HG03066 (cell line): ENCODE results near the gene ATP2B2.

Source experiments
- ATAC-seq: cut with Tn5 transposase; IDR thresholded peaks from one replicate; pipeline ENCODE4 v1.9.1; 2021; ENCODE audit warnings: low read depth; ENCODE audit not compliant: unreplicated experiment

The ATP2B2 gene

DNA sequence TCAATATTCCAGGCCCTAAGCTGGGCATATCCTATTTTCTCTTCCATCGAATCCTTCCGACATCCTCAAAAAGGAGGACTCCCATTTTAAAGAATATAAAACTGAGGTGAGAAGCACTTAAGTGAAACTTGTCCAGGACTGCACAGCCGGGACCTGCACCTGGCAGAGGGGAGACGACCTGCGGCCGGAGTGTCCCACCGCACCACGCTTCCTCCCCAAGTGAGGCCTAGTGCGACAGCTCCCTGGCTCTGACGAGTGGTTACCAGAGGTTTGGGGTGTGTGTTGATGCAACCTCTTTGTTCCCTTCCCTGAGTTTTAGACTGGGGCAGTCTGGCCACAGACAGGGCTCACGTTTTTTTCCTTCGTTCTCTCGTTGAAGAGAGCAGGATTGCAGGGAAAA is 24.9 kb upstream of the ATP2B2 start:
- no peak for ATAC-seq

DNA sequence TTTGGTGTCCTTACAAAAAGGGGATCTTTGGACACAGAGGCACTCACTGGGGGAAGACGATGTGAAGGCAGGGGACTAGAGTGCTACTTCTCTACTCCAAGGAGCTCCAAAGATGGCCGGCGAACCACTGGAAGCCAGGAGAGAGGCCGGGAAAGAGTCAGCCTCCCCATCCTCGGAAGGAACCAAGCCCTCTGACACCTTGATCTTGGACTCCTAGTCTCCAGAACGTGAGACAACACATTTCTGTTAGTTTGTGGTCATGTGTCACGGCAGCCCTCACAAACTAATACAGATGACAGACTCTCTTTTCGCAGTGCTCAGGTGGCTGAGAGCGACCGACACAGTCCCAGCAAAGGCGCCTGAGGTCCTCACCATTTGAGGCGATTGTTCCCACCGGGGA is 24.4 kb upstream of the ATP2B2 start:
- ATAC-seq = no peak

DNA sequence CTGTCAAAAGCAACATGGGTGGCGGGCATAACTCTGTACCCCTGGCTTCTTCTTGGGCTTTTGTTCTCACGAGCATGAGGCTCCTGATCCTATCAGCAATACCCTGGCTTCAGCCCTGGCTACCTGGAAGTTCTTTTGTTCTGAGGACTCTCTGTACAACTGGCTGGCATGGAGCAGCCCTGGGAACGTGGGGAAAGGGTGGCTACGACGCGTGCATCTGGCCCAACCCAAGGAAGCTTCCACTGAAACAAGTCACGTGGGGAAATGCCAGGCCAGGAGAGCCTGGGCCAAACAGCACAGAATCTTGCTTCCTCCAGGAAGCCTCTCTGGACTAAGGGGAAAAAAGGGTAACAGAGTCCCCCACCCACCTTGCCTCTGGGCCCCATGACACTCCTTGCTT is 22.7 kb upstream of the ATP2B2 start:
- no peak for ATAC-seq

DNA sequence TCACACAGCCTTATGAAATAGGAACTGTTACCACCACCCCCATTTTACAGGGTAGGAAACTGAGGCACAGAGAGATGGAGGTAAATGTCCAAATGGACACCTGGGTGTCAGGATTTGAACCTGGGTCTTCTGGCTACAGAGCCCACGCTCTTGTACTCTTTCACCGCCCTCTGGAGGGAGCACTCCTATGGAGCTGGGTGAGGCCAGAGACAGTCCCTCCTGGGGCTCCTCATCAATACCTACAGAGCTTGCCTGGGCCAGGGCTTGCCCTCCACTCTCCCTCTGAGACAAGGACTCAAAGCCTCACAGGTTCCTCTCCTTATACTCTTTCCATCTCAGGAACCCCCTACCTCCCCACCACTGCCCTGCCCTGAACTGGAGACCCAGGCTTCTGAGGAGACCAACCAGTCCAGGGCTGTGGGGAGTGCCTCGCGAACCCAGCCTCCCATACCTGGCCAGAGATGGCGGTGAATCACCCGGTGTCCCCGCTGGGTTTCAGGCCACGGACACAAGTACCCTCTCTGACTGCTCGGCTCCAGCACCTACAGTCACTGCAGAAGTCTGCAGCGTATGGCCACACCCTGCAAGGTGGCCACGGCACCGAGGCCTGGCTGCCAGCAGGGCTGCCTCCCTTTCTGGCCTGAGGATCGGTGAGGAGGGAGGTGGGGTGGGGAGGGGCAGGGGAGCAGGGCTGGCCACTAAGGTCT is 22.1 kb upstream of the ATP2B2 start:
- no peak for ATAC-seq

DNA sequence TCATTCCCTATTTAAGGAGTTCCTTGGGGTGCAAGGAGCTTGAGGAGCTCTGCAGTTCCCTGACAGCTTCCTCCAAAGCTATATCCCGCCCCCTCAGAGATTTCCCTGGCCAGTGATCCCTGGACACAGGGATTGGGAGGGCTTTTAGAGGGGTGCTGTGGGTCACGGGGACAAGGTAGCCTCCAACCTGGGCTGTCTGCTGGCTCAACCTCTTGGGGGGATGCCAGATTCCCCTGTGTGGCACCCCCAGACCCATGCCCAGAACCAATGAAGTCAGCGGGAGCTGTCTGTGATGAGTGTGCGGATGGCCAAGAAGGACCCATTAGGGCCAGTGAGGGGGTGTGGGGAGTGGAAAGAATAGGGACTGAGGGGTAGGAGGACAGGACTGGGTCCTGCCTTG is 21.0 kb upstream of the ATP2B2 start:
- no peak for ATAC-seq

DNA sequence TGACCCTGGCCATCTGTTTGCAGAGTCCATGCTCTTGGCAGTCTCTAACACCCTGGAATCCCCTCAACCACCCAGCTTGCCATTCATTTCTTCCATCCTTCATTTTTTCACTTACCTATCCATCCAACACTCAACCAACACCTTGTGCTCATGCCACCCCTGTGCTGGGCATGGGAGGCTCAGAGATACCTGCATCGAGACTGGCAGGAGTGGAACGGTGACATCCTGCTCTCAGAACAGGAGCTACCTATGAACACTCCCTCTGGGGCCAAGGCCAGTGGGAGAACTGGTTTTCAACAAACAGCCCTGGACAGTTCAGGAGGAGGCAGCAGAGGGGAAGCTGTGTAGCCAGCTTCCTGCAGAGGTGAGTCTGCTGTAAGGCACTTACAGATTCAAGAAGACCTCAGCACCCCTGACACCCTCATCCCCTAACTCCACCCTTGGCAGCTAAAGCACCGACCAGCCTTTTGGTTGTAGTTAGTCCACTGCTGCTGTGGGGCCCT is 19.5 kb upstream of the ATP2B2 start:
- ATAC-seq = no peak

DNA sequence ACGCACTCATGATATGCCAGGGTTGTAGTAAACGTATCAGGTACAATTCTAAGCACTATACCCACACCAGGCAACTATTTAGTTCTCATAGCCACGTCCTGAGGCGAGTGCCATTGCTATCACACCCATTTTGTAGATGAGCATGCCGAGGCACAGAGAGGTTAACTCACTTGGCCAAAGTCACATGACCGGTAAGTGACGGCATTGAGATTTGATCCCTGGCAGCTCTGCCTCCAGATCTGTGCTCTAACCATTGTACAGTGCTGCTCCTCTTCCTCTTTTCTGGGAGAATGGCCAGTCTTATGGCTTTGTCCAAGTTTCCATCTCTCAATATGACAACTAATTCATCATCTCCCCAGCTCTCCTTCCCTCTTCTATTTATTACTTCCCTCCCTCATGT is 18.9 kb upstream of the ATP2B2 start:
- ATAC-seq = no peak

DNA sequence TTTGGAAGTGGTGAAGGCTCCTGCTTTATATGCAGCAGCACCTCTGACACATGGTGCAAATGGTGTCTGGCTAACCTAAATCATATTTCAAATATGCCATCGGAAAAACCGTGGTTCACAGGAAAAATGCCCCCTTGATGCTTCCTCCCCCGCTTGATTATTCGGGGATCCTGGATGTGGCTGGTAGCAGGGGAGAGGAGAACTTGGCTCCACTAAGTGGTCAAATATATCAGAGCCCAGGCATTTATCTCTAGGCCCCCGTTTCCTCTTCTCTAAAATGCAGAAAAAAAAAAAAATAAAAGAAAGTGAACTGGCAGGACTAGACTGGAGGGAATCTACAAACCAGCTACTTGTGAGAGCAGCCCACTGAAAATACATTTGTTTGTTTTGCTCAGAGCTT is 18.2 kb upstream of the ATP2B2 start:
- ATAC-seq = no peak

DNA sequence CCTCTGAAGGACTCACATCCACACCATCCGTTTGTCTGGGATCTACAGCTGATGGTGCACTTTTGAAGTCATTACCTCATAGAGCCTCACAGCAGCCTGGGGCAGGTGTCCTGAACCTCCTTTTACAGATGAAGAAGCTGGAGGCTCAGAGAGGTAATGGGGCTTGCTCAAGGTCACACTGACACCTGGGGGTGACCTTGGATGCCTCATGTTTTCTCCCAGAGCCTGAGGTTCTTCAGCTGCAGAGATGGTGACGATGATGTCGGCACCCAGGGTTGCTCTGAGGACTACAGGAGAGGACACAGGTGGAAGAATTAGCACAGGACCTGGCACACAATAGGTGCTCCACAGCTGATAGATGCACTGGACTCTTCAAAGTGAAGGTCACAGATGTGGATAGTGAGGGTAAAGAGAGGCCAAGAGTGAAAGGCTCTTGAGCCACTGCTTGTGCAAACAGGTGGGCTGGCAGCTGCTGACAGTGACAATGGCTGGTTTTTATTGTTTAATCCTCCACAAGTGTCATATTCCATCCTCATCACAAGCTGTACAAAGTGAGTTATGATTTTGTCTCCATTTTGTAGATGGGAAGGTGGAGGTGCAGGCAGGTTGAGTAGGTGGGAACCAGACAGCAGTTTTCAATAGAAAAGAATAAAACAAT is 17.4 kb upstream of the ATP2B2 start:
- ATAC-seq = no peak

DNA sequence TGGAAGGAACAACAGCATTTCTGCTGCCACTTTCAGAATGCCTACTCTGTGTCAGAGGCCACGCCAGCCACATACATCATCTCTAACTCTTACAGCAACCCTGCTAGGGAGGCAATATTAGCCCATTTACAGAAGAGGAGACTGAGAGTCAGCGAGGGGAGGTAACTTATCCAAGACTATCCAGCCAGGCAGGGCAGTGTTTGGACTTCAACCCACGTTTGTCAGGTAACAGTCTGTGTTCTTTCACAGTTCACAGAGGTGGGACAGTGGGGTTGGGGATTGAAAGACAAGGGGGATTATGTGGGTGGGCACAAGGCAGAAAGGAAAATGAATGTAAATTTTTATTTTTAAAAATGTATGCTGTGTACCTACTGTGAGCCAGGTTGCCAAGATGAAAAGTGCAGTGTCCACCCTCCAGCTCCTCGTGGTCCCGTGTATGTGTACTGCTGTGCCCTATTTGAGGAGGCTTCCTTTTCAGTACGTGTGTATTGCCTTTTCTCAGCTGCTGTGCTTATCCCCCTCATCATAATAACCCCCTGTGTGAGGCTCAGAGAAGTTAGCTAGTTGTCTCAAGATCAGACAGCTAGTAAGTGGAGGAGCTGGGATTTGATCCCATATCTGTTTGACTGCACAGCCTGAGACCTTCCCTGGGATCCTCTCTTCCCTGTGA is 16.5 kb upstream of the ATP2B2 start:
- no peak for ATAC-seq

DNA sequence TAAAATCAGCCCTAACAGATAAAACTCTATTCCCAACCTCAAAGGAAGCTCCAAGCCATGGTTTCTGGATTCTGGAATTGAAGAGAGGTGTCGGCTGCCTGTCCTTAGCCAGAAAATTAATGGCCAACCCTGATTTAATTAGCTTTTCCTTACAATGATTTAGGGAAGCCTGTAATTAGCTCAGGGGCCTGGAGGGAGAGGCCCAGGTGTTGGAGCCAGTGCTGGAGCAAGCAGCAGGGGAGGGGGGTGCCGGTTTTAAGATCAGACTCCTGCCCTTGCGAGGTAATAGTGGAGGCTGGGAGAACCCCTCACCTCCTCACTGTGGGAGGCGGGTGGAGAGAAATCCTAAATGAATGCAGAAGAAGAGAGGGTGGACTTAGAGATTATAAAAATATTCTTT is 14.7 kb upstream of the ATP2B2 start:
- no peak for ATAC-seq

DNA sequence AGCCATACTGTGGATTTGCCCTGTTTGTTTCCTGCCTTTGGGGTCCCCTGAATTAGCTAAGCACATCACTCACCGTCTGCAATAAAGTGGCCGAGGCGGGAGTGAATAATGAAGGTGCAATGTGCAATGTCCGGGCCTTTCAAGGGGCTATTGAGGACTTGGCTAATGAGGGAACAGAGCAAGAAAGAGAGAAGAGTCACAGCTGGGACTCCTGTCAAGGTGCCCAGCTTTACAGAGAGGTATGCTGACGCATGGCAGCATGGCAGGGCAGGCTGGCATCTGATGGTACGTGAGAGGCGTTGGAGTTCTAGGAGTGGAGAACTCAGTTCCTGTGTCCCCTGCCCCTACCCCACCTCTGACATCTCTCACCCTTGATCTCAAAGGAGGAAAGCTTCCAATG is 13.8 kb upstream of the ATP2B2 start:
- ATAC-seq = no peak

DNA sequence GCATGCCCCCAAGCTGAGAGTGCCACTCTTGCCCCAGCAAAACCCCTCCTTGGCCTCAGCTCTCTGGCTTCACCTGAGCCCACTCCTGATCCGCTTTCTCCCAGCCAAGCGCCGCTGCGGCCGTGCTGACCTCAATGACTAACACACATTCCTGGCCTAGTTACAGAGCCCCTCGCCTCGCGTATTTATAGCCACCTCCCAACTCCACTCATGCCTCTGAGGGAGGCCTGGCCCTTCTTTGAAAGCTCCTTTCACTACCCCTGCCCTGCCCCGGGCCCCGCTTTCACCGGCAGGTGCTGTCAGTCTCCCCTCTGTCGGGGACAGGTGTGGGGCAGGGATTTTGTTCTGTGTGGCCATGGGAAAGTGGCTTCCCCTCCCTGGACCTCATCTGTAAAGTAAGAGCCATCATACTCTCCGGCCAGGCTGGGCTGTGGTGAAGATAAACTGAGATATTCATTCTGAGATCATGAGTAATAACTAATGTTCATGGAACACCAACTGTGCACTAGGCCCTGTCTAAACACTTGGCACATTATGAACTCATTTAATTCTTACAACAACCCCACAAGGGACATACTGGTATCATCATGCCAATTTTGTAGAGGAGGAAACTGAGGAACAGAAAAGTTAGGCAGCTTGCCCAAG is 13.2 kb upstream of the ATP2B2 start:
- no peak for ATAC-seq

DNA sequence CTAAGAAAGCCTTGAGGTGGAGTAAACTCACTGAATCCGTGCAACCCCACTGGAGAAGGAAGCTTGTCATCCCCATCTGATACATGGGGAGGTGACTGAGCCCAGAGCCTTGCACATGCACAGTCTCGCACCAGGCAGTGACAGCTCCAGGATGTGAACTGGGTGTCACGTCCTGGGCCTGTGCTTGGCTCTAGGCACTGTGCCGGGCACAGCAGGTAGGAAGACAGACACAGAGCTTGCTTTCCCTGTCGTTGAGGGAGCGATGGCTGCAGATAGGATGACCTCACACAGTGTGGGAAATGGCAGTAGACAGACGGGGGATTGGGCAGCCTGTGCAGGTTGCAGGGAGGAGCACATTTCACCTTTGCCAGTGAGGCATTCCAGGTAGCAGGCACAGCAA is 12.2 kb upstream of the ATP2B2 start:
- no peak for ATAC-seq

DNA sequence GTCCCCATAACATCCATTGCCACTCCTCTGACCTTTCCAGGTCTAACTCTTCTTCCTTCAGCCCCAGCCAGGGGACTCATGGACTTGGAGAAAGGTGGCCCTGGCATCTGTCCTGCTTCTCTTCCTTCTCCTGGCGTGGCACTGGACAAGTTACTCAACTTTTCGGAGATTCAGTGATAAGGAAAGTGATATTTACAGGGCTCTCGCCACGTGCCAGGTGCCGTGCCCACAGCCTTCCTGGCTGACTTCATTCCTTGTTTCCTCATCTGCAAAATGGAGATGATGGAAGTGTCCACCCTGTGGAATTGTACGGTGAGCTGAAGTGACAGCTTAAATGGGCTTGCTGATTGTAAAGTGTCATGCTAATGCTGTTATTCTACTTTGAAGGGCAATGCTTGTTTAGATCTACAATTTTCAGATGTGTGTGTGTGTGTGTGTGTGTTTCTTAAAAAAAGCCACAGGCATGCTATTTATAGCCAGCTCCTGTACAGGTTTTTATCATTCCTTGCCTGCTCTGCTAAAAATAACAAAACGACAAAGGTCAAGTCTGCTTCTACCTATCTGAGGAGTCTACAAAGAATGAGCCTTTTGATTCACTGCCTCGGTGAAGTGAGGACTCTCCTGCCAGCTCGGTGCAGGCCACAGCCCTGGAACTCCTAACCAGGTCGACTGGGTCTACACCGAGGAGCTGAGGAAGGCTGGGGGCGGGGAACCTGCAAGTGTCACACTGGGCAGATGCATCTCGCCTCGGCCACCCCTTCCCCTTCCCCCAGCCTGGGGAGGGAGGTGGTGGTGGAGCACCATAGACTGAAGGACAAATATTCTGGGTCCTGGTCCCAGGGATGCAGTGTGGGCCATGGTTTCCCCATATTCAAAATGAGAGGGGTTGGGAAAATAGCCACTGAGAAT is 11.4 kb upstream of the ATP2B2 start:
- no peak for ATAC-seq

DNA sequence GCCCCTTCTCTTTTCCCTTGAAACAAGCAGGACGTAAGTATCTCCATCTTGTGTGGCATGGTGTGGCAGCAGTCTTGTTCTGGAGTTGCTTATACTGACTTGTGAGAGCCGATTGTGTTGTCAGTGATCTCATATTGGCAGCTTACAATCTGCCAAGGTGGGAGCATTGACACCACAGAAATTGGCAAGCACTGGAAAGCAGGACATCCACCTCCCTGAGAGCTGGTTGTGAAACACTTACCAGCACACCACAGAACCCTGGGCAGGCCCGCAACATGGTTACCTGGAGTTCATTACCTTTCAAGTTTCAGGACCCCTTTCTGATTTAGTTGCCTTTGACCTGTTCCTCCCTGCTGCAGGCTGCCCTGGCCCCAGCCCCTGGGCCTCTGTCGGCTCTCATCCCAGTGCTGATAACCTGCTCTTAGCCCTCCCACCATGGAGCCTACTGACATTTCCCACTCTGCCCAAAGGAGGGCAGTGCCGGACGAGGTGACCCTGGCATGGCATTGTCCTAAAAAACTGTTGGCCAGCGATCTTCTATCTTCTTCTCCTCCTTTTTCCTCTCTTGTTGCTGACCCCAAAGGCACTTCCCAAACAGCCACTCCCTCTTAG is 10.6 kb upstream of the ATP2B2 start:
- ATAC-seq = no peak

DNA sequence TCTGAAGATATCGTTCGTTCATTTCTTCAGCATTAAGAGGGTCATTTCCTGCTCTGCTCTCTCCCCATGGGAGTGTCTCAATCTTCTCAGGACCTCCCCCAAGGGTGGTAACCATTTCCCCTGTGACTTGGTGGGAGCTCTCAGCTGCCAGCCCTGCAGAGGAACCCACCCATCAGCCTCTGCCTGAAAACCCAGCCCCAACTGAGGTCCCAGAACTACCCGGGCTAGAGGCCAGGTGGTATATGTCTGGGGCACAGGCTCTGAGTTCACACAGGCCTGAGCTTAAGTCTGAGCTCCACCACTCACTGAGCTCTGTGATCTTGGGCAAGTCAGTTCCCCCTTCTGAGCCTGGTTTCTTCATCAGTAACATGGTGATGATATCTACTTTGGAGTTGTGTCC is 10.0 kb upstream of the ATP2B2 start:
- ATAC-seq = no peak

DNA sequence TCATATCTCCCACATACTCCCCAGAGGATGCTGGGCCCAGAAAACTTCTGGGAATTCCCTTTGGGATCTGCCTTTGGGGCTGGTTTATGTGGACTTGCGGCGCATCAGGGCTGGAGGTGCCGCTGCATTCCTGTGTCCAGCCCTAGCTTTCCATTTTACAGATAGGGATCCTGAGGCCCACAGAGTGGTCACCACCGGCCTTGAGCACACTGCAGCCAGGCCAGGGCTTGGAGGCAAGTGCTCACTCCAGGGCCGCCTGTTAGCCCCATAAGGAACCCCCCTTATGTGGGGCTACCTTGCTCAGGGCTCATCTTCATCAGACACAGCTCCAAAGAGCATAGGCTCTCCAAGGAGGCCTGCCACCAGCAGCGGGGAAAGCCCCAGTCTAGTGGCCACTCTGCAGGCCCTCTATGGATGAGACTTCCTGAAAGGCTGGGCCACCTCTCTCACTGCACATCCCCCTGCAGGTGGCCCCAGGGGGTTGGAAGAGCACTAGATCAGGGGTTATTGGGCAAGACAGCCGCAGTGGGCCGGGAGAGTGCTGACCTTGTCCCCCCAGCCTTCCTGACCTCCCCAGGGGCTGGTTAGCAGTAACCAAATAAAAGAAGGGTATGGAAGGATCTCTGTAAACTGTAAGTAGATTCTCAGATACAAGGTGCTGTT is 9.2 kb upstream of the ATP2B2 start:
- ATAC-seq = no peak

DNA sequence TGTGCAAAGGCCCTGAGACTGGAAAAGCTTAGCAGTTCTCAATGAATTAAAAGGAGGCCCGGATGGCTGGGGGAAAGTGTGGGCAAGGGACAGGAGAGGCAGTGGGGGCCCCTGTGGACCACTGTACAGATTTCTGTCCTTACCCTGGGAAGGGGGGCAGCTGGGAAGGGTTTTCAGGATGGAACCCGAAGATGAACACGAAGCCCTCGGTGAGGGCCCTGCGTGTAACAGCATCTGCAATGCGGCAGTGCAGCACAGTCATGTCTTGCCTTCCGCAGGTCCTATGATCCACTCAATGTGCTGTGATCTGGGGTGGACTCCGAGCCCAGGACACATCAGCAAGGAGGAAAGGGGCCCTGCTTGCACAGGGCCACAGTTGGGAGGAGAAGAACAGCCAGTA is 7.9 kb upstream of the ATP2B2 start:
- ATAC-seq = no peak
